Central memory CD4-positive, alpha-beta T cell (primary cell): ENCODE measurements around the gene SLC30A1.
"Not testable (repeated sequence)": the region's sequence is repeated elsewhere in the genome, so short reads cannot be mapped to it uniquely, and the experiment has no call there.

ENCODE experiments used
- DNase-seq: peaks from one replicate; pipeline ENCODE4 v3.0.0; 2022

SLC30A1 gene

DNA sequence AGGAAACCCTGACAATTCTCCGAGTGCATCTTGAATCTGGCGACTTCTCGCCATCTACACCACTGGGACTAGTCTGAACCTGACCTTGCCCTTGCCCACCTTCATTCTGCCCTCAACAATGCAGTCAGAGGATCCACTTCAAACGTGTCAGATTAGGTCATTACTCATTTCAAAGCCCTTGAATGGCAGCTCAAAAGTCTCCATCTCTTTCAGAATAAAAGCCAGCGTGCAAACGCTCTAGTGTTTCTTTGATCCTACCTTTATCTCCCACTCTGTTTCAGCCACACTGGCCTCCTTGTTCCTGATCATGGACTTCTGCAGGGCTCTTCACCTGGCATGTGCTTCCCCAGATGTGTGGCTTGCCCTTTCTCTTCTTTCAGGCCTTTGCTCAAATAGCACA is 31.3 kb downstream of the SLC30A1 start:
- no peak for DNase-seq

DNA sequence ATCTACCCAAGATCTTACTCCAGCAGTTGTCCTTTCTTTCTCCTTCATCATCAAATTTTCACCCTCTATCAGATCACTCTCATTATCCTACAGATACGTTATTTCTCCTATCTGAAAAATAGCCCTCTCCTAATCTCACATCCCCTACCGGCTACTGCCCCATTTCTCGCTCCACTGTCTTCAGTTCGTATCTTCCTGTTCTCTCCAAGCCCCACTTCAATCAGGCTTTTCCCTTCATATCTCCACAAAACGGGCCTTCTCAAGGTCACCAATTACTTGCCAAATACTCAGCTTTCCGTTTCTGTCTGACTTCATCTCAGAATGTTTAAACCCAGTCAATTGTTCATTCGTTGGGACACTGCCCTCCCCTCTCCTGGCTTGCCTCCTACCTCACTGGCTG is 32.4 kb downstream of the SLC30A1 start:
- no peak for DNase-seq

DNA sequence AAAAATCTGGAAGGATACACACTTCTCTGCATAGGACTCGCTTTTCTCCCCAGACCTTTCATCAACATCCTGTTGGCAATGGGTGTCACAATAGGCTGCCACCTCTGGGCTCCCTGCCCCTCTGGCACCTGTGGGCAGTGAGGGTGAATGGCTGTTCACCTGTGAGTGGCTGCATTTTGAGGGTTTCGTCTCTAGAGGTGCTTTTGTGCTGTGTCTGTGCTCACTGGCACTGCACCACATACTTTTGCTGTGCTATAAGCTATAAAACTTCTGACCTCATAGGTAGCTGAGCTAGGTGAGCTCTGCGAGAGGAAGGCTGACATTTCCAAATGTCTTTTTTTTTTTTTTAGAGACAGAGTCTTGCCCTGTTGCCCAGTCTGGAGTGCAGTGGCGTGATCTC is 35.9 kb downstream of the SLC30A1 start:
- DNase-seq, result no peak

DNA sequence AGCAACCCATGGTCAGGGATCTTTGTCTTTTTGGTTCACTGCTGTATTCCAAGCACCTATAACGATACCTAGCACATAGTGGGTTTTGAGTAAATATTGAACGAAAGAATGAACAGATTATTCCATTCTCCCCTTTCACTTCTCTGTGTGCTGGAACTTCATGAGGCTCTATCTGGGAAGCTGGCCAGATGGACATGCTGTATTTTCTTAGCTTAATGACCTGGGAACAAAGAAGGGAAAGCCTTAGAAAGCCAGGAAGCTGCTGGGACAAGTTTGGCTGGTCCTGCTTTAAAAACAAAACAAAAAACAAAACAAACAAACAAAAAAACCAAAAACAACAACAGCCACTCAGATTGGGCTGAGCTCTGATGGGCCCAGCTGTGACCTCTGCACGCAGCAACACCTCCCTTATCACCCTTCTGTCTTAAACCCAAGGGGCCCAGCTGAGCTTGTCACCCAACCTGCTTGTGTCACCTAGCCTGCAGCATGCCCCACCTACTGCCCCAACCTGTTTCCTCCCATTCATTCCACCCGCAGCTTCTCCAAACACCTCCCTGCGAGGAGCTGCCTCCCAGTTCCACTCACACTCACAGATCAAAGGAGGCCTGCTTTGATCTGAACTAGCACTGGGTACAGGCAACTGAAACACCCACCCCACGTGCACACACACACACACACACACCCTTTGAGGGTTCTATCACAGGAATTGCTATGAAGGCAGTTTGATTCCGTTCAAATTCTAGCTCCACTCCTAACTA is 37.1 kb downstream of the SLC30A1 start:
- DNase-seq, result no peak

DNA sequence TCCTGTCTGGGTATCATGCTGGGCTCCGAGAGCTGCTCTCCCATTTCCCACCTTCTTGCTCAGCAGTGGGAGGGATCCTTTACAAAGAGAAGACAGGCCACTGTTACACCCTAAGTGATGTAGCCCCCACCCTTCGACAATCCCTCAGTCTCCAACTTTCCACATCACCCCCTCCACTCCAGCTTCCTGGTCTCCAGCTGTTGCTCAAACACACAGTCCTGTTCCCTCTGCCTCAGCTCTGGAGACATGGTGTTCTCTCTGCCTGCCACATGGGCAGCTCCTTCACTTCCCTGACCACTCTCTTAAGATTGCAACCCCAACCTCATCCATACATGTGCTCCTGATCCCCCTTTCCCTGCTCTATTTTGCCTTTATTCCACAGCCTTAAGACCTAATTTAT is 37.7 kb downstream of the SLC30A1 start:
- DNase-seq, result no peak

DNA sequence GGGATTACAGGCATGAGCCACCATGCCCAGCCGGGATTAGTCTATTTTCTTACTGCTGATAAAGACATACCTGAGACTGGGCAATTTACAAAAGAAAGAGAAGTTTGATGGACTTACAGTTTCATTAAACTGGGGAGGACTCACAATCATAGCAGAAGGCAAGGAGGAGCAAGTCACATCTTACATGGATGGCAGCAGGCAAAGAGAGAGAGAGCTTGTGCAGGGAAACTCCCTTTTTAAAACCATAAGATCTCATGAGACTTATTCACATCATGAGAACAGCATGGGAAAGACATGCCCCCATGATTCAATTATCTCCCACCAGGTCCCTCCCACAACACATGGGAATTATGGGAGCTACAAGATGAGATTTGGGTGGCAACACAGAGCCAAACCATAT is 38.1 kb downstream of the SLC30A1 start:
- DNase-seq, result not testable (repeated sequence)

DNA sequence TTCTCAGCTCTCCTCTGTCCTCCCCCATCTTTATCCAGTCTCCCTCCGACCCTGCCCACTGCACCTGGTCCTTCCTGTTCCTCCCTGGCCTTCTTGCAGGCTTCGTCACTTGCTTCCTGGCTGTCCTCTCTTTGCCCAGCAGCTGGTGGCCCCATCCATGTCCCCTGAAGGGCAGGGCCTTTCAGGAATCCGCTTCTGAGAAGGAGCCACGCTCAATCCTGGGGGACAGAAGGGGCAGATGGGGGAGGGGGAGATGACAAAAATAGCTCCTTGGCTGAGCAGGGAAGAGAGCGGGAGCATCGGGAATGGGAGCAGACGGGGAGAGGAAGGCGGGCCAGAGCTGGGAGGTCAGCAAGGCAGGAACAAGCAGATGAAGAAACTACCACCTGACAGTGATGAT is 40.7 kb downstream of the SLC30A1 start:
- DNase-seq, result no peak

DNA sequence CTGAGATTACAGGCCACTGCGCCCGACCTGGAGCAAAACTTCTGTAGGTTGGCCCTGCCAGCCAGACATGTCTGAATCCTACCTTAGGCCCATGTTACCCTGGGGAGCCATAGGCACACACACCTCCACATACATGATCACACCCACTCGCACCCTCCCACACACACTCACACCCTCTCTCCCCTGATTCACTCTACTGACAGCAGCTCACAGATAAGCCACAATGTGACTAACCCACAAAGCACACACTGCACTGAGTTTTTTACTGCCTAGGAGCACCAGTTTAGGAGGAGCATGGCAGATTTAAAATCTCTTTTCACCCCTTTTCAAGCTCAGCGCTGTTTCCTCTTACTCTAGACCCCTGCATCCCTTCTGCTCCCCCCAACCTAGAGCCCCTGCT is 41.7 kb downstream of the SLC30A1 start:
- no peak for DNase-seq

DNA sequence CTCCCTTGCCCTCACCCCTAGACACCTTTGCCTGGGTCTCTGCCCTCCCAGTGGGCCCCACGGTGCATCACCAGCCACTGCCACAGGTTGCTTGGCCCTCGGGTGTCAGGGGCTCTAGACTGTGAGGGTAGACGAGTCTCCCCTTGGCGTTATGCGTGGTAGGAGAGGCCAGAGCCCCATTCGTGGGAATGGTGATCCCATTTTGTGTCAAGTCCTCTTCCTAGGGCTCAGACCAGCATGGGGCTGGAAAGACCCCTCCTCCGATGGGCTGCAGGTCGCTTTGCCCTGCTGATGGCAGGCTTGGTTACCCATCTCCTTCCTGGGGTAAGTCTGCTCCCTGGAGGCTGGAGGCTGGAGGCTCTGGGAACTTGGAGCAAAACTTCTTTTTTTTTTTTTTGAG is 42.4 kb downstream of the SLC30A1 start:
- no peak for DNase-seq

DNA sequence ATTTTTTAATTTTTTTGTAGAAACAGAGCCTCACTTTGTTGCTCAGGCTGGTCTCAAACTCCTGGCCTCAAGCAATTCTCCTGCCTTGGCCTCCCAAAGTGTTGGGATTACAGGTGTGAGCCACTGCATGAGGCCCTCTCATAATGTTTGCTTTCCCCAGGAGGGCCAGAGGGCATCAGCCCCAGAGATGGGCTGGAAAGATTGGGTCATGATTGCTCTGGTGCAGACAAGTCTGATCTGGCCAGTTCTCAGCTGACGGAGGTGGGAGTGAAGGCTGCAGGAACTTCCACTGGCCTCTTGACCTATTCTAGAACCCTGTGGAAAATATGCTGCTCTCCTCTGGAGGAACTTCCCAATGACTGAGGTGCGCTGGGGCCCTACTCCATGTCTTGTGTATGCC is 43.6 kb downstream of the SLC30A1 start:
- no peak for DNase-seq

DNA sequence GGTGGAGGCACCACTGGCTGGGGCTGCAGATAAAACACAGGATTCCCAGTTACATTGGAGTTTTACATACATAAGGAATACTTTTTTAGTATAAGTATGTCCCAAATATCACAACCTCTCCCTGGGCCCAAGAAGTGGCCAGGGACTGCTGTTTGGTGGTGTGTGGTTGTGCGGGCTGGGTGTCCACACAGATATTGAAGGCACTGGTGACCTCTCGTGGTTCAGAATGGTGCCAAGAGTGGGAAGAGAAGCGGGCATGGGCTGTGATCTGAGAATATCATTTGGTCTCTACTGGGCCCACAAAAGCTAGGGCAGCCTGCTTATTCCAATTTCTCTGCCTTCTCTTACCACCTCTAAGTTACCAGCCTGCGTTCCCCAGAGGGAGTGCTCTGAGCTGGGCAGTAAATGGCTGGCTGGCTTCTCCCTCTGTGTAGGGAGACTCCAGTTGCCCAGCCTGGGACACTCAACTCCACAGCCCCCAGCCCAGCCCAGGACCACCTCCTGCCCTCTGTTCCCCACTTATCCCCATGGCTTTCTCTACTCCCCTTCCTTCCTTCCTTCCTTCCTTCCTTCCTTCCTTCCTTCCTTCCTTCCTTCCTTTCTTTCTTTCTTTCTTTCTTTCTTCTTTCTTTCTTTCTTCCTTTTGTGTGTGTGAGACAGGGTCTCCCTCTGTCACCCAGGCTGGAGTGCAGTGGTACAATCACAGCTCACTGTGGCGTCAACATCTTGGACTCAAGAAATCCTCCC is 44.2 kb downstream of the SLC30A1 start:
- DNase-seq, result no peak

DNA sequence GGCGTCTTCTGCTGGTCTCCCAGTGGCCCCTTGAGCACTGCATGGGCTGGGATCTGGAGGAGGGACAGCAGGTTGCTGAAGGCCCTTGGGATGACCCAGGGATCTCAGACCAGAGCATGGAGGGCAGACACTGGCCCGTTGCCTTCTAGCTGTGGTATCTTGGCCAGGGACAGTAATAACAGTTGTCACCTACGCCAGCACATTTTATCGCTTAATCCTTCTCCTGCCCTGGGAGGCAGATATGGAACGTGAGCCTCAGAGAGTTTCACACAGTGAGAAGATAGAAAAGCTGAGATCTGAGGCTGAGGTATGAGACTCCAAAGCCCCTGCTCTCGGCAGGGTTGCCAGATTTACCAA is 46.9 kb downstream of the SLC30A1 start:
- no peak for DNase-seq

DNA sequence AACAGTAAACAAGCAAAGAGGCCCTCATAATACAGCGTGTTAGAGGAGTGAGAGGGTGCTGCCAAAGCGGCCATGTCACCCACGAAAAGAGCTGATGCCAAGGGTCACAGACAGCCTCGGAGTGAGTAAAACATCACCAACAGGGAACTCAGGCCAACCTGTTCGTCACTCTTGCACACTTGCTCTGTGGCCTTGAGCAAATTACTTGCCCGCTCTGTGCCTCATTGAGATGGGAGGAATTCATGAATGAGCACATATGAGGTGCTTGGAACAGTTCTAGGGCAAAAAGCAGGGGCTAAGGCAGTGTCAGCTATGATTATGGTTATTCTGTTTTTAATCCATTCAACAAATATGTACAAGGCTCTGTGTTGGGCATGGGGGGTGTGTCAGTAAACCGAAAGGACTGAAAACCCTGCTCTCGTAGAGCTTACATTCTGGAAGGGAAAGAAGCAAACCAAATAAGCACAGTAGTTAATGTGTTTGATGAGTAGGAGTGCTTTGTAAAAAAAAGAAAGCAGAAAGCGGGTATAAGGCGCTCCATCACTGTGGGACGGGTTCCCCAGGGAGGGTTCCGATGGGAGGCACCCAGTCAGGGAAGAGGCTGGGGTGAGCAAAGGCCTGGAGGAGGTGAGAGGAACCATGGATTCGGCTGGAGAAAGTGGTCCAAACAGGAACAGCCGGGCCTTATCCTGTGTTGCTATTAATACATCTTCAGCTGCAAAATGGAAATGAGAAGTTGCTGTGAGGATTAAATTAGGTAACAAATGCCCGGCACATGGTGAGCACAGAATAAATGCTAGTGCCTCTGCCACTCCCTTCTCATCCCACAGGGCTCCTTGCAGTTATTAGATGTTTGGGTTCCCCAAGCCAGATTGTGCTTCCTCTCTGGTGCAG is 47.5 kb downstream of the SLC30A1 start:
- DNase-seq, result no peak

DNA sequence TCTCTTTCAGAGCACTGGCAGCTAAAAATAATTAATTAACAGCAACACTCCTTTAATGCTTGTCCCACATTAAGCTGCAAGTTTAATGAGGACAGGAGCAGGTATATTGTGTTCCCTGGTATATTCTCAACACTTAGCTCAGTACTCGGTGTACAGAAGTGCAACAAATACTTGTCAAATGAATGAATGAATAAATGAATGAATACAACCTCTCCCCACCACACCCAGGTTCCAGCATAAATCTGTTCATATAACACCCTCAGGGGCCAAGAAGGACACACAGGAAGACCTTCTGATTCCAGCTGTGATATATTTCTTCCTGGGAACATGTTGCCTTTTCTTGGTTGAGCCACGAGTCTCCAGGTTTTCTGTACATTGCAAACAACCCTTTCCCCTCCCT is 48.9 kb downstream of the SLC30A1 start:
- no peak for DNase-seq

DNA sequence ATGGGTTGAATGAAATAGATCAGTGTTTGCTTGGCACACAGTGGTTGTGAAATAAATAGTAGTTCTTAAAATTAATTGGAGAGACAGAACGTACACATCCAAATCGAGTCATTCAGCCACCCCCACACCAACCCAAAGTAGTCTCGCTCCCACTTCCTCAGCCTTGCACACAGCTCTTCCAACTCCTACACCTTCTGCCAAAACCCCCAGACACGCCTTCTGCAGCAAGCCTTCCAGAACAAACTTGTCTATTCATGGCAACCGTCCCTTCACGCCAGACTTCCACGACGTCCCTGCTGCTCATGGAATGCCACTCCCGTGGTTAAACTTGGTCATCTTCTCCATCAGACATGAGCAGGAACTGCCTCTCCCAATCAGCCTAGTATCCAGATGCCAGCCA is 49.5 kb downstream of the SLC30A1 start:
- DNase-seq, result no peak

DNA sequence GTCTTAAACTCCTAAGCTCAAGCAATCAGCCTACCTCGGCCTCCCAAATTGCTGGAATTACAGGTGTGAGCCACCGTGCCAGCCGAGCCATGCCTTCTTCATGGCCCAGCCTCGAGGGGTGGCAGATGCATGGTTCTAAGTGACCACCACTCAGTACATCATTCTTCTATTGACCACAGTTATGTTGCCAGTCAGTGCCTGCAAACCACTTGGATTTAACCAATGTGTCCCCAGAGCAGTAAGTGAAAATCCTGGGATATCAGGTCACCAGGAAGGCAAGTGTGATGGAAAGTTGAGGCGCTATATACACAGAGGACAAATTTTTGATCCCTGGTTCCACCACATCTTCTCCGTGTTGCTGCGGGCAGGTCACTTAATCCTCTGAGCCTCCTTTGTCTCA is 50.0 kb downstream of the SLC30A1 start:
- no peak for DNase-seq

DNA sequence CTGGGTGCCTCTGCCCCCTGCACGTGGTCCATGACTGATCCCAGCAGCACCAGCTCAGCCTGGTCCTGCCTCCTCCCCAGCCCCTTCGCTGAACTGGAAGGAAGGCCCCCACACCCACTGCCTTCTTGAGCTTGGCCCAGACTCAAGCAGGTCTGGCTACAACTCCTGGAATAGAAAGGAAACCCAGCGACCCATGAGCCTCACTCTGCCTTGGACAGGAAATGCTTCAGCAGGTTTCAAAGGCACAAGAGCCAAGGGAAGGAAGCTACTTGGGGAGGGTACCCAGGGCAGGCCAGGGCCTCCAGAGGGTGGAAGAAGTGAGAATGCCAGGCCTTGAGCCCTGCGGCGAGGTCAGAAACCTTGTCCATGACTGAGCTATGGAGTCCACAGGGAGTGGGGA is 51.1 kb downstream of the SLC30A1 start:
- DNase-seq, result no peak

DNA sequence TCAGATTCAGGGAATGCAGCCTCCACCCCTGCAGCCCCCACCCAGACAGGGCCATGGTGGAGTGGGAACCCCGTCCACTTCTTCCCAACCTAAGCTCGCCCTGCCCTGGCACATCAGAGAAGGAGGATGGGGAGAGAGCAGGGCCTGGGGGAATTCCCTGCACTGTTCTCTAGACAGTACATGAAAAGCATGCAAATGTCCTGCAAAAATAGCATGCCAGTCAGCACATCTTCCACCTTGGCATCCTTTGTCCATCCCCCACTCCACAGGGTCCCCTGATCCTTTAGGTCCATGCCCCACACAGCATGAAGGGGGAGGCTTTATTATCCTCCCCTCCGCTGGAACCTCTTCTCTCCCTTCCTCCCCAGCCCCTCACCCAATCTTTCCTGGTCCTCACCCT is 52.0 kb downstream of the SLC30A1 start:
- no peak for DNase-seq

DNA sequence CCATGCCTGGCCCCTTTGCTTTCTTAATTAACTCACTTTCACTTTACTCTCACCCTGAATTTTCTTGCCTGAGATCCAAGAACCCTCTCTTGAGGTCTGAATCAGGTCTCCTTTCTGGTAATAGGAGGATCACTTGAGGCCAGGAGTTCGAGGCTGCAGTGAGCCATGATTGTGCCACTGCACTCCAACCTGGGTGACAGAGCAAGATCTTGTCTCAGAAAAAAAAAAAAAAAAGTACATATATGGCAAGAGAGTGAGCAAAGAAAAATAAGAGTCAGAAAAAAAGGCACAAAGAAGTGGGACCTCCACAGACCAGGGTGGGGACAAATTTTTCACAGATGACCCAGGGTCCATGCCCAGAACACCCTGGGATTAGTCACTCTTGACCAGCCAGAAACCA is 52.9 kb downstream of the SLC30A1 start:
- no peak for DNase-seq

DNA sequence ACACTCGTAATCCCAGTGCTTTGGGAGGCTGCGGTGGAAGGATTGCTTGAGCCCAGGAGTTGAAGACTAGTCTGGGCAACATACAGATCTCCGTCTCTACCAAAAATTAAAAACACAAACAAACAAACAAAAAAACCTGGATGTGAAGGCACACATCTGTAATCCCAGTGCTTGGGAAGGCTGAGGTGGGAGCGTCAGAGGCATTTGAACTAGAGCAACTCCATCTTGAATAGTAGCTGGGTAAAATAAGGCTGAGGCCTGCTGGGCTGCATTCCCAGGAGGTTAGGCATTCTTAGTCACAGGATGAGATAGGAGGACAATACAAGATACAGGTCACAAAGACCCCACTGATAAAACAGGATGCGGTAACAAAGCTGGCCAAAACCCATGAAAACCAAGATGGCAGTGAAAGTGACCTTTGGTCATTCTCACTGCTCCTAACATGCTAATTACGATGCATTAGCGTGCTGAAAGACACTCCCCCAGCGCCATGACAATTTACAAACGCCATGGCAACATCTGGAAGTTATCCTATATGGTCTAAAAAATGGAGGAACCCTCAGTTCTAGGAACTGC is 53.8 kb downstream of the SLC30A1 start:
- no peak for DNase-seq

DNA sequence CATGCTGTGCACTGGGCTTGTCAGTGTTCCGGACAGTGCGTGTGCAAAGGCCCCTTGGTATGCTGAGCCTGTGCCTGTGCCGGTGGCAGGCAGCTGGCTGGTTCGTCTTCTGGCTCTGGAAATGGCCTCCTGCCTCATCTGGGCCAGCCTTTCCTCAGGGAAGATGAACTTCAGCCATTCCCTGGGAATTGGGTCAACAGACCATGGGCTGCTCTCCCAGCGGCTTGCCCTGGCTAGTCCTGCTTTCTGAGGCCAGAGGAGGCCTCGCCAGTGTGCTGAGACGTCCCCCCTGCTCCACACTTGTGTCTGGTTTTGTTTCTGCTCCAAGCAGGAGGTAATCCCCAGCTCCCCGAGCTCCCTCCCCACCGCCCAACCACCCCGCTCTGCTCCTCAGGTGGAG is 54.4 kb downstream of the SLC30A1 start:
- no peak for DNase-seq

DNA sequence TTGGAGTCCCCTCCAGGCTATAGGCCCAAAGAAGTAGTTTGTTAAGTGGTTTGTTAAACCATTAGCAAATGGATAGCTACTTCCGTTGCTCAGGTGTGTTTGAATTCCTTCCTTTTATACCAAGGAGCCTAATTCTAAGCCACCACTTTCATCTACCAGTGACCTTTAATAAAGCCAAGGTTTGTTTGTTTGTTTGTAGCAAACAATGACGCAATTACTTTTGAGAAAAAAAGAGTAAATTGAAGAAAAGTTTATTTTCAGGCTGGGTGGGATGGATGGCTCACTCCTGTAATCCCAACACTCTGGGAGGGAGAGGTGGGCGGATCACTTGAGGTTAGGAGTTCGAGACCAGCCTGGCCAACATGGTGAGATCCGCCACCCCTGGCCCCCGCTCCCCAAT is 56.2 kb downstream of the SLC30A1 start:
- DNase-seq, result no peak
